Ovary (tissue), 1 donor: ENCODE results near the gene DAW1.

Source experiments
- EP300 ChIP-seq: sonication (generic); formaldehyde crosslinking; IDR thresholded peaks from one replicate; pipeline ENCODE4 v1.6.1; 2017; ENCODE audit warnings: antibody characterized with exemption
- POLR2A ChIP-seq: fragments of 450-650 bp; IDR thresholded peaks from one replicate; pipeline ENCODE4 v1.6.1; 2017; ENCODE audit warnings: antibody characterized with exemption, mild to moderate bottlenecking, moderate library complexity

DNA sequence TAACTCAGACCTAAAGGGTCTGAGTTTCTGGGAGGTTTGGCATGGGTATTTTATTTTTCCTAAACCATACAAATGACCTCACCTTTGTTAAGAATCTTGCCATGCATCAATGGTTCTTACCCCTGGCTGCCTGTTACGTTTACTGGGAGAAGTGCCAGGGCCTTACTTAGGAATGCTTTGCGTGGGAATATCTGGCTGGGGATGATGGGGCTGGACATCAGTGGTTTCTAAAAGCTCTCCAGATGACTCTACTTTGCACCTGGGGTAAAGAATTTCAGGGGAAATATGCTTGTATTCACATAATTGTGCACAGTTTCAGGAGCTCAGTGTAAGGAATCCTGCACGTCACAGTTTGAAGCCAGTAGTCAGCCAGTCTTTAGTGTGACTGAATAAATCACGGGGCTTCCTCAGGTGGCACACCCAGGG, 18.2 kb upstream of the DAW1 start:
- no peak for TF ChIP-seq POLR2A
- TF ChIP-seq EP300, result no peak
